ENCODE results near the gene ULK4.

ULK4 gene

DNA sequence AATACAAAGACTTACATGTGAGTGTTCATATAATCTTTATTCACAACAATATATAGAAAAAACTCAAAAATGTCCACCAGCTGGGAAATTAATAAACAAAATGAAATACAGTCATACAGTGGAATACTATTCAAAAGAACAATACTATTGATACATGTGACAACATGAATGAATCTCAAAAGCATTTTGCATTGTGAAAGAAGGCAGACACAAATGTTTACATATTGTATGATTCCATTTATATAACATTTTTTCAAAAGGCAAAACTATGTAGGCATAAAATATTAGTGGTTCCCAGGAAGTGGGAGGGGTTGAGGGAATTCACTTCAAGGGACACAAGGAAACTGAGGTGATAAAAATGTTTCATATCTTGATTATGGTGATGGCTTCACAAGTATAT lies 459.4 kb downstream of the ULK4 start:
- no peaks in the 10 kb centered on the region for H3K36me3 ChIP-seq (ENCODE audit: insufficient read depth, low read length)
- peaks cover 3% of the 10 kb centered on the region for H3K4me1 ChIP-seq (ENCODE audit: control insufficient read depth, insufficient read depth, low read length)
- H3K4me3 ChIP-seq (ENCODE audit: low read length) = no peak overlapping the region
- H3K27me3 ChIP-seq (ENCODE audit: control insufficient read depth, insufficient read depth, low read length) = no peaks in the 10 kb centered on the region
- H3K9me3 ChIP-seq (replicated peaks; ENCODE audit: low read length) = no peaks in the 10 kb centered on the region
- H3K4me2 ChIP-seq (ENCODE audit: low read length) = no peak overlapping the region
- no peak overlapping the region for H3K9ac ChIP-seq (ENCODE audit: low read depth, low read length)

DNA sequence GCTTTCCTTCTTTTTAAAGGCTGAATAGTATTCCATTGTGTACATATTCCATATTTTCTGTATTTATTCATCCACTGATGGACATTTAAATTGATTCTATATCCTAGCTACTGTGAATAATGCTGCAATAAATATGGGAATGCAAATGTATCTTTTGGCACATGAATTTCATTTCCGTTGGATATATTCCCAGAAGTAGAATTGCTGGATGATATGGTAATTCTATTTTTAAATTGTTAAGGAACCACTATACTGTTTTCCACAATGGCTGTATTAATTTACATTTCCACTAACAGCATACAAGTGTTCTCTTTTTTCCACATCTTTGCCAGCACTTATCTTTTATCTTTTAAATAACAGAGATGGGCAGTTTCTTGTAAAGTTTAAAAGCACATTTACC lies 459.9 kb downstream of the ULK4 start:
- H3K4me1 ChIP-seq (ENCODE audit: control insufficient read depth, insufficient read depth, low read length) = no peaks in the 10 kb centered on the region
- no peak overlapping the region for H3K4me2 ChIP-seq (ENCODE audit: low read length)
- no peaks in the 10 kb centered on the region for H3K27me3 ChIP-seq (ENCODE audit: control insufficient read depth, insufficient read depth, low read length)
- no peaks in the 10 kb centered on the region for H3K36me3 ChIP-seq (ENCODE audit: insufficient read depth, low read length)
- H3K4me3 ChIP-seq (ENCODE audit: low read length) = no peak overlapping the region
- H3K9ac ChIP-seq (ENCODE audit: low read depth, low read length) = no peak overlapping the region
- no peaks in the 10 kb centered on the region for H3K9me3 ChIP-seq (replicated peaks; ENCODE audit: low read length)

DNA sequence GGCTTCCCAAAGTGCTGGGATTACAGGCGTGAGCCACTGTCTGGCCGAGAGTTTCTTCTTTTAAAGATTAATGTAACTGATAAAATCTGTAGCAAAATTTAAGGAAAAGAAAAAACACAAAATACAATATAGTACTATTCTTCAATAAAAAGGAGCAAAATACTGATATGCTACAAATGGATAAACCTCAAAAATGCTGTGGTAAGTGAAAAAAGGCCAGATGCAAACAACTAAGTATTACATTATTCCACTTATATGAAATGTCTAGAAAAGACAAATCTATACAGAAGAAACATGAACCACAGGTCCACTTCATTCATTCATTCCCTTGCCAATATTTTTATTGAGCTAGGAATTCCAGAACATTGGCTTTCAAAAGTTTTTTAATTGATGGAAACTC lies 463.1 kb downstream of the ULK4 start:
- H3K4me1 ChIP-seq (ENCODE audit: control insufficient read depth, insufficient read depth, low read length) = no peaks in the 10 kb centered on the region
- H3K9me3 ChIP-seq (replicated peaks; ENCODE audit: low read length) = no peaks in the 10 kb centered on the region
- no peak overlapping the region for H3K9ac ChIP-seq (ENCODE audit: low read depth, low read length)
- H3K36me3 ChIP-seq (ENCODE audit: insufficient read depth, low read length) = no peaks in the 10 kb centered on the region
- H3K4me3 ChIP-seq (ENCODE audit: low read length) = no peak overlapping the region
- no peak overlapping the region for H3K4me2 ChIP-seq (ENCODE audit: low read length)
- no peaks in the 10 kb centered on the region for H3K27me3 ChIP-seq (ENCODE audit: control insufficient read depth, insufficient read depth, low read length)

DNA sequence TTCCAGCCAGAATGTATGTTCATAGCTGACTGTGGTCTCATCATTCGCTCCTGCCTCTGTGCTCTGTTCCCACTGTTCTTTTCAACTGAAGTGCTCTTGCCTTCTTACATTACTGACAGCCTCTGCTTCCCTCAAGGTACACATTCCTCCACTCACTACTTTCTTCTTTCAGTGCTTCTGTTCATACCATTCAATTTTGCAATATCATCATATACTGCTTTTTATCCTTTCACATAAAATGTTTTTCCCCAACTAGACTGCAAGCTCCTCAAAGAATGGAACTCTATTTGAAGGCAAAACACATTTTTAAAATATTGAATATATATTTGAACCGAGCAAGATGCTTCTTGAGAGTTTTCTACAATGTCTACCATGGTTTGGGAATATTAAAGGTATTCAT lies 471.5 kb downstream of the ULK4 start:
- Histone ChIP-seq H3K9me3 (replicated peaks; ENCODE audit: low read length) (no peaks in the 10 kb centered on the region), H3K4me1 (ENCODE audit: control insufficient read depth, insufficient read depth, low read length) (no peaks in the 10 kb centered on the region), H3K36me3 (ENCODE audit: insufficient read depth, low read length) (no peaks in the 10 kb centered on the region), H3K27me3 (ENCODE audit: control insufficient read depth, insufficient read depth, low read length) (no peaks in the 10 kb centered on the region), H3K4me2 (ENCODE audit: low read length) (no peak overlapping the region), H3K4me3 (ENCODE audit: low read length) (no peak overlapping the region), H3K9ac (ENCODE audit: low read depth, low read length) (no peak overlapping the region)

DNA sequence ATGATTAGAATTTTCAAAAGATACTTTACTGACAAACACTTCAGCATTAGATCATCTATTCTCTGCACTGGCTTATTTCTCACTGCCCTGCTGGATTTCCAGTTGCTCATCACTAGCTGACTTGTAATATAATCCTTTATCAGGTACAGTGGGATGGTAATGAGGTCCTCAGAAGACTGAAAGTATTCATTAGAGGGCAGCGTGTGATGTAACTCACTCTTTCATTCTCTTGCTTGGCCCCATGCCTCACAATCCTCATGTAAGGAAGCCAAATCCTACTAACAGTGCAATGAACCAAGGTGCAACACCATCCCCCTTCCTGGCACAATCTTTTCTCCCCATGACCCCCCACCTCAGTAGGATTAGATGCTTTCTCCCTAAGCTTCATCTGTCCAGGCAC lies 472.7 kb downstream of the ULK4 start:
- no peaks in the 10 kb centered on the region for H3K4me1 ChIP-seq (ENCODE audit: control insufficient read depth, insufficient read depth, low read length)
- H3K36me3 ChIP-seq (ENCODE audit: insufficient read depth, low read length) = no peaks in the 10 kb centered on the region
- H3K27me3 ChIP-seq (ENCODE audit: control insufficient read depth, insufficient read depth, low read length) = no peaks in the 10 kb centered on the region
- no peak overlapping the region for H3K9ac ChIP-seq (ENCODE audit: low read depth, low read length)
- no peak overlapping the region for H3K4me3 ChIP-seq (ENCODE audit: low read length)
- H3K9me3 ChIP-seq (replicated peaks; ENCODE audit: low read length) = no peaks in the 10 kb centered on the region
- no peak overlapping the region for H3K4me2 ChIP-seq (ENCODE audit: low read length)

DNA sequence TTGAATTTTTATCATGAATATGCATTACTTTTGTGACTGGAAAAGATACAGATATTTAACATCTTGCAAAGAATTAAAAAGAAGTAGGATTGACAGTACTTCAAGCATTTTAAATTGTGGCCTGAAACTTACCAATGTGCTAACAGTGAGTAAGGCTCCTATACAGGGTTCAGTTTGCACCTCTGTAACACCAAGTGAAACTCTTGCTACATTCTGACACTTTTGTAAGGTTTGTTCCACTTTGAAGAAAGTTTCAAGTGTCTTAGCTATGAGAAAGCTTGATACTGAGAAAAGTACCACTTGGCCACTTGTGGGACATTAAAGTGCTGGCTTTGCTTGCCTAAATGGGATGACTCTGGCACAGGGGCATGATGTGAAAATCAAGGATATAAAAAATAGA lies 473.4 kb downstream of the ULK4 start:
- no peaks in the 10 kb centered on the region for H3K4me1 ChIP-seq (ENCODE audit: control insufficient read depth, insufficient read depth, low read length)
- H3K9me3 ChIP-seq (replicated peaks; ENCODE audit: low read length) = no peaks in the 10 kb centered on the region
- H3K4me2 ChIP-seq (ENCODE audit: low read length) = no peak overlapping the region
- no peak overlapping the region for H3K9ac ChIP-seq (ENCODE audit: low read depth, low read length)
- no peaks in the 10 kb centered on the region for H3K36me3 ChIP-seq (ENCODE audit: insufficient read depth, low read length)
- H3K4me3 ChIP-seq (ENCODE audit: low read length) = no peak overlapping the region
- H3K27me3 ChIP-seq (ENCODE audit: control insufficient read depth, insufficient read depth, low read length) = no peaks in the 10 kb centered on the region

DNA sequence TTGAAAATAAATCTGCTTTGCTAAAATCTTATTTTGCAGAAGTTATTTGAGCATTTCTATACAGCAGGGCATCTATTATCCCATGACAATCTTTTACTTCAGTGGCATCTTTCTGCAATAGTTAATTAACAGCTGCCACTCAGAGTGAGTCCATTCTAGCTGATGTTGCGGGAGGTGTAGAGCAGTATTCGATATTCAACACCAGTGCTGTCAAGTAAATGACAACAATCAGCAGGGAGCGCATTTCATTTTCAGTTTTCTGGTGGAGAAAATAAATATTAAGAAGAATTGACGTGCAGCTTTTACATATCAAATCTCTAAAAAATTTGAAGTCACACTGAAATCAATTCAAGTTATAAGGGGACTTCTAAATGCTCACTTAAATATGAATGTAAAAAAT lies 476.4 kb downstream of the ULK4 start:
- H3K27me3 ChIP-seq (ENCODE audit: control insufficient read depth, insufficient read depth, low read length) = no peaks in the 10 kb centered on the region
- no peaks in the 10 kb centered on the region for H3K4me1 ChIP-seq (ENCODE audit: control insufficient read depth, insufficient read depth, low read length)
- no peak overlapping the region for H3K4me2 ChIP-seq (ENCODE audit: low read length)
- no peaks in the 10 kb centered on the region for H3K36me3 ChIP-seq (ENCODE audit: insufficient read depth, low read length)
- no peaks in the 10 kb centered on the region for H3K9me3 ChIP-seq (replicated peaks; ENCODE audit: low read length)
- H3K4me3 ChIP-seq (ENCODE audit: low read length) = no peak overlapping the region
- H3K9ac ChIP-seq (ENCODE audit: low read depth, low read length) = no peak overlapping the region

DNA sequence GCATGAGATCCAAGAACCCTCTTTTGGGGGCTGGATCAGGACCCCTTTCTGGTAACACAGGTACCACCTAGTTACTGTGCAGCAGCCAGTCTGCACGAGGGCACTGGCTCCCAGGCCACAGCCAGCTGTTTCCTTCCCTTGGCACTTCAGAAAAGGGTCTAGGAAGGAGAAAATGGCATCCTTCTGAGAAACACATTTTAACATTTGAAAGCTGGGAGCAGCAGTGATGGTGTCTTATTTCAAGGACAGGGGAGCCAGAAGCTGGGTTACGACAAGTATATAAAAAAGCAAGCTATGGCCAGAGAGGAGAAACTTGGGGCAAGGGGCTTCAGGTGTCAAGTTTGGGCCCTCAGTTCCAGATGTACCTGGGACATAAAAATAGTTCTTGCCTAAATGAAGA lies 479.8 kb downstream of the ULK4 start:
- H3K4me3 ChIP-seq (ENCODE audit: low read length) = no peak overlapping the region
- H3K9me3 ChIP-seq (replicated peaks; ENCODE audit: low read length) = no peaks in the 10 kb centered on the region
- H3K4me2 ChIP-seq (ENCODE audit: low read length) = no peak overlapping the region
- H3K9ac ChIP-seq (ENCODE audit: low read depth, low read length) = no peak overlapping the region
- no peaks in the 10 kb centered on the region for H3K36me3 ChIP-seq (ENCODE audit: insufficient read depth, low read length)
- no peaks in the 10 kb centered on the region for H3K4me1 ChIP-seq (ENCODE audit: control insufficient read depth, insufficient read depth, low read length)
- H3K27me3 ChIP-seq (ENCODE audit: control insufficient read depth, insufficient read depth, low read length) = no peaks in the 10 kb centered on the region

DNA sequence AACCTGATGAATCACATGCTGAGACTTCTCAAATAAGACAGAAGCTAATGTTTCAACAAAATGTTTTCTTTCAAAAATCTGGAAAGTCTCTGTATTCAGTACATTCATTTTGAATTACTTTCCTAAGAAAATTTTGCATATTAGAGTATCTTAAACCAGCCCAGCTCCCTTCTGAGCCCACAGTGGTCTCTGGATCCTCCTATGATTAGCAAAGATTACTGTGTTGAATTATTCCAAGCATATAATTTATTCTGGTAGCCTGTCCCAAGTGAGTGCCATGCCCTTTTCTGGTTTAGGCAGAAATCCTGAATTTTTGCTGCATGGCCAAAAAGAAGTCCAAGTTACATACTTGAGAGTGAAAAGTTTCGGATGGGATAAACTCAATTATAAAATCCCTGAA lies 483.6 kb downstream of the ULK4 start:
- Histone ChIP-seq H3K36me3 (ENCODE audit: insufficient read depth, low read length) (no peaks in the 10 kb centered on the region), H3K27me3 (ENCODE audit: control insufficient read depth, insufficient read depth, low read length) (no peaks in the 10 kb centered on the region), H3K4me1 (ENCODE audit: control insufficient read depth, insufficient read depth, low read length) (no peaks in the 10 kb centered on the region), H3K4me3 (ENCODE audit: low read length) (no peak overlapping the region), H3K9me3 (replicated peaks; ENCODE audit: low read length) (no peaks in the 10 kb centered on the region), H3K4me2 (ENCODE audit: low read length) (no peak overlapping the region), H3K9ac (ENCODE audit: low read depth, low read length) (no peak overlapping the region)

DNA sequence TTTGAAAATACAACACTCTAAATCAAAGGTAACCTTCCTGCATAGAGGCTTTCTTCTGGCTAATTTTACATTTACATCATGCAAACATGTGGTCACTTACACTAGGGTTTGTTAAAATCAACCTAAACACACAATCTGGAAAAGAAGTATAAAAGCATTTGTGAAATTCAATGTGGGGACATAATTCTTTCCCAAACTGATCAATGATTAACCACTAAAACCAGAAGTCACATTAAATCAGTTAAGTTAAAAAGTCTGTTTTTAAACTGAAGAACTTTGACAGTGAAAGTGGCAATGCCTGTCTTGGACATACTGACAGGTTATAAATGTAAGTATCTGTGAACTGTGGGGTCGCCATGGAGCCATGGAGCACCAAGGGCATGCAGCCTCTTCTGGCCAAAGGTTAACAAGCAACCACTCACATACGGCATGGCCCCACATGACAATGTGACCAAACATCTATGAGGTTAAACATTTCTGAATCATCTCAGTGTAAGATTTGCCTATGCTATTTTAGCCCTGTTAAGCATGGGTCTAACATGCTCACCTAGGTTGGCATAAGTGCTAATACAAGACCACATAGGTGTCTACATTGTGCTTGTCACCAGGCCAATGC lies 484.4 kb downstream of the ULK4 start:
- Histone ChIP-seq H3K4me2 (ENCODE audit: low read length) (no peak overlapping the region), H3K27me3 (ENCODE audit: control insufficient read depth, insufficient read depth, low read length) (no peaks in the 10 kb centered on the region), H3K36me3 (ENCODE audit: insufficient read depth, low read length) (no peaks in the 10 kb centered on the region), H3K4me3 (ENCODE audit: low read length) (no peak overlapping the region), H3K4me1 (ENCODE audit: control insufficient read depth, insufficient read depth, low read length) (no peaks in the 10 kb centered on the region), H3K9ac (ENCODE audit: low read depth, low read length) (no peak overlapping the region), H3K9me3 (replicated peaks; ENCODE audit: low read length) (peaks cover 6% of the 10 kb centered on the region)

DNA sequence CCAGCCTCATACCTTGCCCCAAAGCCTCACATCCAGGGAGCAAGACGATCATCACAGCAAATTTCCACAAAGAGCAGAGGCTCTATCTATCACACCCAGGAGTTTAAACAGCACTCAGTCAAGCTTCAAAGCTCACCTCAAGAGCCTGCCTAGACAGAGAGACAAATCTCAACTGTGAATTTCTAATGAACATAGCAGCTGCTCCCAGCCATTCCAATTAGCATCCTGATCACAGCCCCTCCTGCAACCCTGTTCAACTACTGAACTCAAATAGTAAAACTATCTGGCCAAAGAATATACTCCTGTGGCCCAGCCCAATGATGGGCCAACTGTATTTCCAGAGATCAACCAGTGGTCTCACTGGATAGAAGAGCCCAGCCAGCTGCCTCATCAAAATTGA lies 492.8 kb downstream of the ULK4 start:
- no peaks in the 10 kb centered on the region for H3K27me3 ChIP-seq (ENCODE audit: control insufficient read depth, insufficient read depth, low read length)
- no peaks in the 10 kb centered on the region for H3K36me3 ChIP-seq (ENCODE audit: insufficient read depth, low read length)
- H3K4me1 ChIP-seq (ENCODE audit: control insufficient read depth, insufficient read depth, low read length) = no peaks in the 10 kb centered on the region
- peaks cover 6% of the 10 kb centered on the region for H3K9me3 ChIP-seq (replicated peaks; ENCODE audit: low read length)
- no peak overlapping the region for H3K4me2 ChIP-seq (ENCODE audit: low read length)
- no peak overlapping the region for H3K4me3 ChIP-seq (ENCODE audit: low read length)
- no peak overlapping the region for H3K9ac ChIP-seq (ENCODE audit: low read depth, low read length)

DNA sequence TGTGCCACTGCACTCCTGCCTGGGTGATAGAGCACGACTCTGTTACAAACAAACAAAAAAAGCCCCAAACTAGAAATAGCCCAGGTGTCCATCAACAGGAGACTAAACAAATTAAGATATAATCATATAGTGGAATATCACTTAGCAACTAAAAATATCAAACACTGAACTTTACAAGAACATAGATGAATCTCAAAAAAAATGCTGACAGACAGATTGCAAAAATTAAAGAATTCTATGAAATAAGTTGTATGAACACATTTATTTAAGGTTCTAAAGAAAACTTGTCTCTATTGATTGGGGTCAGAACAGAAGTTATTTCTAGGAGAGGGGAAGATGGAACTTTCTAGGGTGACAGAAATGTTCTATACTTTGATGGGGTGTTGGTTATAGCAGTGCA lies 494.4 kb downstream of the ULK4 start:
- Histone ChIP-seq H3K4me3 (ENCODE audit: low read length) (no peak overlapping the region), H3K4me1 (ENCODE audit: control insufficient read depth, insufficient read depth, low read length) (no peaks in the 10 kb centered on the region), H3K9me3 (replicated peaks; ENCODE audit: low read length) (no peaks in the 10 kb centered on the region), H3K27me3 (ENCODE audit: control insufficient read depth, insufficient read depth, low read length) (no peaks in the 10 kb centered on the region), H3K9ac (ENCODE audit: low read depth, low read length) (no peak overlapping the region), H3K4me2 (ENCODE audit: low read length) (no peak overlapping the region), H3K36me3 (ENCODE audit: insufficient read depth, low read length) (no peaks in the 10 kb centered on the region)
